Adrenal gland (tissue), 12 donors: ENCODE data around the gene SULT4A1. TPM values are rescaled to one million over a fixed set of nuclear protein-coding genes. Genes with fewer than 3 reads are reported as not detected.

ENCODE experiments used
- DNase-seq, 7 donors: peaks; one replicate each; pipeline ENCODE4 v3.0.0-alpha.2; 2019 to 2020
- H3K27ac ChIP-seq, 5 donors: fragments of 200-600 bp; sonication (generic) in 4 of 5; 1 replicate in 3 of 5; 2 replicates in 2 of 5; pipeline versions ENCODE4 v1.5.1 to v1.8.0; 2016 to 2020; ENCODE audit warnings: mild to moderate bottlenecking in 1 of 5
- H3K27me3 ChIP-seq: fragments of 200-600 bp; 2 replicates; pipeline ENCODE4 v1.8.0; 2021
- H3K36me3 ChIP-seq, 2 donors: fragments of 200-600 bp; replicated peaks in 1 of 2; 1 replicate in 1 of 2; 2 replicates in 1 of 2; pipeline versions ENCODE4 v1.5.1 to v1.8.0; 2018 to 2022
- H3K4me1 ChIP-seq, 2 donors: fragments of 200-600 bp; replicated peaks in 1 of 2; 1 replicate in 1 of 2; 2 replicates in 1 of 2; pipeline versions ENCODE4 v1.5.1 to v1.8.0; 2018 to 2021
- H3K4me3 ChIP-seq, 4 donors: fragments of 200-600 bp; sonication (generic) in 3 of 4; one replicate each; pipeline ENCODE4 v1.5.1; 2016 to 2018
- H3K9me3 ChIP-seq, 3 donors: fragments of 200-600 bp; sonication (generic) in 1 of 3; replicated peaks in 1 of 3; 1 replicate in 2 of 3; 2 replicates in 1 of 3; pipeline versions ENCODE4 v1.5.1 to v1.8.0; 2016 to 2021
- CTCF ChIP-seq, 6 experiments: fragments of 450-650 bp in 4 of 6; fragments of 200-600 bp in 2 of 6; sonication (generic) in 1 of 6; IDR thresholded peaks; 1 replicate in 5 of 6; 2 replicates in 1 of 6; pipeline versions ENCODE4 v1.5.1 to v1.8.0; 2016 to 2021; ENCODE audit warnings: antibody characterized with exemption in 6 of 6, mild to moderate bottlenecking in 2 of 6, moderate library complexity in 1 of 6
- POLR2A ChIP-seq, 2 donors: fragments of 450-650 bp; IDR thresholded peaks; one replicate each; pipeline ENCODE4 v1.6.1; 2017; ENCODE audit warnings: antibody characterized with exemption in 2 of 2, mild to moderate bottlenecking in 2 of 2, moderate library complexity in 1 of 2
- WGBS, 4 donors: extraction: QIAGEN DNeasy Blood & Tissue Kit in 2 of 4; methylation state at CpG; one replicate each; pipeline versions ENCODE4 v1.1.5 to v1.1.7; 2013 to 2017; 5-methylcytosine and 5-hydroxymethylcytosine counted together
- intact Hi-C, 2 donors: fragments of 100-400 bp; cut with DNase I; formaldehyde crosslinking; loops; one replicate each; pipeline versions ENCODE4 v1.14.1 to v1.15.0; 2022 to 2023
- polyA plus RNA-seq, 3 donors: library from polyadenylated mRNA; stranded (reverse); fragments of 200-250 nt in 2 of 3; fragments of 350-450 nt in 1 of 3; fragmentation: Illumina TruSeq in 1 of 3; extraction: RNeasy Lipid Tissue Mini Kit (QIAGEN cat#74804) in 1 of 3; gene quantifications; one replicate each; pipeline ENCODE4 v1.2.3, GENCODE V29; 2013 to 2014
- total RNA-seq, 9 donors: library from RNA; depleted of rRNA in 4 of 9; stranded (reverse); fragments of >200 nt in 4 of 9; fragments of 120-200 nt in 1 of 9; fragmentation: NEBNext Ultra II Directional in 1 of 9; extraction: Animal tissue kit (Norgen Biotek cat#: 25700) in 1 of 9; gene quantifications; one replicate each; pipeline versions ENCODE4 v1.1.0 to v1.2.4, GENCODE V29; 2013 to 2023
- donor health status: healthy with polysubstance abuse.
- donor health status: Bipolar disorder and iron deficiency.
- donor health status: DM: yes; HTN: yes; CAD: no.
- donor health status: DM: no; HTN: no; CAD: no.
- donor health status: DM: no; HTN: no; CAD: no.
- donor health status: DM: yes; HTN: yes; CAD: no.

Gene SULT4A1
- total and polyA plus RNA-seq, 12 donors = 0.65 to 8.8 (median 2.8) TPM; not detected in 4

- no peak for DNase-seq
- H3K9me3 ChIP-seq = no peaks in the 10 kb centered on the region
- H3K36me3 ChIP-seq = no peaks in the 10 kb centered on the region
- WGBS, 4 donors = 65 to 83% (median 76%) methylated on average over 14 to 36 of the region's 36 CpGs
- TF ChIP-seq POLR2A (IDR thresholded peaks at IDR 0.05) = no peak
- no peak for TF ChIP-seq CTCF (IDR thresholded peaks at IDR 0.05)
- H3K4me3 ChIP-seq = no peak overlapping the region
- H3K27me3 ChIP-seq = no peaks in the 10 kb centered on the region
- intact Hi-C loops = no loop called here
- no peak overlapping the region for H3K27ac ChIP-seq
- H3K4me1 ChIP-seq = no peaks in the 10 kb centered on the region
Observed at GRCh38 chr22:43833286-43834240, 28.8 kb downstream of the SULT4A1 start.

DNA sequence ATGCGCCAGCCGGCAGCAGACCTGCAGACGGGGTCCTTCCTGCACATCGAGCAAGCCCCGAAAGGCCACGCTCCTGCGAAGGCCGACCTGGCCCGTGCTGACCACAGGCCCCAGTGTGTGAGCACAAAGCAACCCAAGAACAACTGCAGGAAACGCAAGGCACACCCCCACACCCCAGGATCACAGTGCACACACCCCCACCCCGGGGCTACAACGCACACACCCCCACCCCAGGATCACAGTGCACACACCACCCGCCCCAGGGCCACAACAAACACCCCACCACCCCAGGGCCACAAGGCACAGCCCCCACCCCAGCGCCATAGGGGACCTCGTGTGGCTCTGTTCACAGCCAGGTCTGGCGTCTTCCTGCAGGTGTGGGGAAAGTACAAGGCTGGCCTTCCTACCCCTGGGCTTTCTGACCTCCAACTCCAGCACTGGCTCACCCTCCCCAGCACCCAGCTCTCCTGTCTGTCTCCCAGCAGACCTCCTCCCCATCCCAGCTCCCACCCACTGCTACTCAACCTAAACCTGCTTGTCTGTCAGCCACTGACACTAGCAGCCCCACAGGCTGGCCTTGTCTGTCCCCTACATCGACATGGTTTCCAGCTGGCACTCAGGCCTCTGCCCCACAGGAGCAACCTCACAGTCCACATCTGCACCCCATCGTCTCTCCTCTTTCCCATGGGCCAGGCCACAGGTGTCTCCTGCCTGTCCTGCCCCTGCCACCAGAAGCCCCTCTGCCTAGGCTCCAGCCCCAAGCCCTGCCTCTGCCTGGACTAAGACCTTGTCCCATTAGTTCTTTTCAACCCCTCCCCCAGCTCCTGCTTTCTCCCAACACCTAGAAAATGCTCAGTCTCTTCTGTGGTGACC lies 29.7 kb downstream of the SULT4A1 start:
- H3K4me3 ChIP-seq = no peak overlapping the region
- H3K27me3 ChIP-seq = no peaks in the 10 kb centered on the region
- intact Hi-C loops = no loop called here
- DNase-seq = no peak
- TF ChIP-seq CTCF (IDR thresholded peaks at IDR 0.05) = no peak
- no peak for TF ChIP-seq POLR2A (IDR thresholded peaks at IDR 0.05)
- H3K36me3 ChIP-seq = no peaks in the 10 kb centered on the region
- no peak overlapping the region for H3K27ac ChIP-seq
- no peaks in the 10 kb centered on the region for H3K4me1 ChIP-seq
- H3K9me3 ChIP-seq = no peaks in the 10 kb centered on the region
- WGBS, 4 donors = 68 to 93% (median 91%) methylated on average over 2 to 18 of the region's 18 CpGs

DNA sequence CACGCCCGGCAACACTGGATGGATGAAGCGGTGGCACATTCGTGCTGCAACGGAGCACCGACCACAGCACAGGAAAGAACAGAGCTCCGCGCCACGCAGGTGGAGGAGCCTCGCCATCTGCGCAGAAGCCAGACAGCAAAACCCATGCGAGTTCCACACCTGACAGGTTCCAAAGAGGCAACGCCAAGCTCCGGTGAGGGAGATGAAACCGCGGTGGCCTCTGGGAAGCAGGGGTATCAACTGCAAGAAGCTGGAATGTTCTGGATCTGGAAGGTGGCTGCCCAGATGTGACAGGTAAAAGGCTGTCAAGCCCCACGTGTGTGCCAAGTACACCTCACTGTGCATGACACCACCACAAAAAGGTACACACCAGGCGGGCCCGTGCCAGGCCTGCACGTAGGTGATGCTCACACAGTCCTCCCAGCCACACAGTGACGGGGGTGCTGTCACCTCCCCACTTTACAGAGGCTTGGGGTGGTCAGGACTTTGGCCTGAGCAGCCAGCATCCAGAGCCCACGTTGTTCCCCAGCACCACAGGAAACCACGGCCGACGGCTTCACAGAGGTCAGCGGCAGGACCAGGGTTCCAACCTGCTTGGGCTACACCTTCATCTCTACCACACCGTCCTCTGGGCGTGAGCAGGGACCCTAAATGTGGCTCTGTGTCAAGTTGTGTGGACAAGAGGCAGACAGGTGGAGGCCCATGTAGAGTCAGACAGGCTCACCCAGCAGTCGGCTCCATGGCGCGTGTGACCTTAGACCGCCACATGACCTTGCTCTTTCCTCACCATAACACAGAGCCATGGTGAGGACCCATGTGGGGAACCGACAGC lies 30.5 kb downstream of the SULT4A1 start:
- DNase-seq = no peak
- Histone ChIP-seq H3K27me3 (no peaks in the 10 kb centered on the region), H3K4me3 (no peak overlapping the region), H3K36me3 (no peaks in the 10 kb centered on the region), H3K9me3 (no peaks in the 10 kb centered on the region), H3K27ac (no peak overlapping the region), H3K4me1 (no peaks in the 10 kb centered on the region)
- WGBS, 4 donors = 89 to 95% (median 93%) methylated on average over 26 to 33 of the region's 33 CpGs
- no peak for TF ChIP-seq CTCF (IDR thresholded peaks at IDR 0.05)
- TF ChIP-seq POLR2A (IDR thresholded peaks at IDR 0.05) = no peak
- intact Hi-C loops = no loop called here
